Ishikawa (cell line): Measurements from ENCODE around the gene DACT2.

Experiments
- CEBPB ChIP-seq: IDR thresholded peaks from 2 replicates; pipeline ENCODE4 v1.6.1; 2012
- CREB1 ChIP-seq: IDR thresholded peaks from 2 replicates; pipeline ENCODE4 v1.6.1; 2012; ENCODE audit warnings: low read depth
- EP300 ChIP-seq: IDR thresholded peaks from 2 replicates; pipeline ENCODE4 v1.6.1; 2012; ENCODE audit warnings: borderline replicate concordance
- FOXM1 ChIP-seq: IDR thresholded peaks from 2 replicates; pipeline ENCODE4 v1.6.1; 2012; ENCODE audit warnings: low read depth, borderline replicate concordance
- RAD21 ChIP-seq: IDR thresholded peaks from 2 replicates; pipeline ENCODE4 v1.6.1; 2012; ENCODE audit warnings: low read depth
- TAF1 ChIP-seq: IDR thresholded peaks from 2 replicates; pipeline ENCODE4 v1.6.1; 2012; ENCODE audit warnings: low read depth, mild to moderate bottlenecking
- TCF12 ChIP-seq: IDR thresholded peaks from 2 replicates; pipeline ENCODE4 v1.6.1; 2012; ENCODE audit warnings: low read depth
- TF ChIP-seq, protein P1 (sequence below): IDR thresholded peaks from 2 replicates; pipeline ENCODE4 v1.6.1; 2012
- TF ChIP-seq, protein P2 (sequence below): IDR thresholded peaks from 2 replicates; pipeline ENCODE4 v1.6.1; 2012; ENCODE audit warnings: low read depth, mild to moderate bottlenecking

DNA sequence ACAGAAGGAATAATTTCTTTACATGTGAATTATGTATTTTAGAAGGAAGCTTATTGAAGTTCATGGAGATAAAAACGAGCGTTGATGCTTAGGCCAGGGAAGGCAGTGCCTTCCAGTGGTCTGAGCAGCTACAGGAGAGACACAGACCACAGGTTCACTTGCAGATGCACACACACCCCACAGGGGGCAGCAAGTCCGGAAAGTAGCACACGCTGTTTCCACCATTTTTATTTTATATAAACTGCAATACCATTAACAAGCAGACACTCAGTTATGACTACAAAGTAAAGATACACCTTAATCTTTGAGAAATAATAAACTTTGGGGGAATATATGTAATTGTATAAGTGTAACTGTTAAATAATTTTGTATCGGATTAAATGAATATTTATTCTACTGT, 13.5 kb upstream of the DACT2 start:
- TF ChIP-seq, protein P1, sequence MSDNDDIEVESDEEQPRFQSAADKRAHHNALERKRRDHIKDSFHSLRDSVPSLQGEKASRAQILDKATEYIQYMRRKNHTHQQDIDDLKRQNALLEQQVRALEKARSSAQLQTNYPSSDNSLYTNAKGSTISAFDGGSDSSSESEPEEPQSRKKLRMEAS: no peak
- TF ChIP-seq, protein P2, sequence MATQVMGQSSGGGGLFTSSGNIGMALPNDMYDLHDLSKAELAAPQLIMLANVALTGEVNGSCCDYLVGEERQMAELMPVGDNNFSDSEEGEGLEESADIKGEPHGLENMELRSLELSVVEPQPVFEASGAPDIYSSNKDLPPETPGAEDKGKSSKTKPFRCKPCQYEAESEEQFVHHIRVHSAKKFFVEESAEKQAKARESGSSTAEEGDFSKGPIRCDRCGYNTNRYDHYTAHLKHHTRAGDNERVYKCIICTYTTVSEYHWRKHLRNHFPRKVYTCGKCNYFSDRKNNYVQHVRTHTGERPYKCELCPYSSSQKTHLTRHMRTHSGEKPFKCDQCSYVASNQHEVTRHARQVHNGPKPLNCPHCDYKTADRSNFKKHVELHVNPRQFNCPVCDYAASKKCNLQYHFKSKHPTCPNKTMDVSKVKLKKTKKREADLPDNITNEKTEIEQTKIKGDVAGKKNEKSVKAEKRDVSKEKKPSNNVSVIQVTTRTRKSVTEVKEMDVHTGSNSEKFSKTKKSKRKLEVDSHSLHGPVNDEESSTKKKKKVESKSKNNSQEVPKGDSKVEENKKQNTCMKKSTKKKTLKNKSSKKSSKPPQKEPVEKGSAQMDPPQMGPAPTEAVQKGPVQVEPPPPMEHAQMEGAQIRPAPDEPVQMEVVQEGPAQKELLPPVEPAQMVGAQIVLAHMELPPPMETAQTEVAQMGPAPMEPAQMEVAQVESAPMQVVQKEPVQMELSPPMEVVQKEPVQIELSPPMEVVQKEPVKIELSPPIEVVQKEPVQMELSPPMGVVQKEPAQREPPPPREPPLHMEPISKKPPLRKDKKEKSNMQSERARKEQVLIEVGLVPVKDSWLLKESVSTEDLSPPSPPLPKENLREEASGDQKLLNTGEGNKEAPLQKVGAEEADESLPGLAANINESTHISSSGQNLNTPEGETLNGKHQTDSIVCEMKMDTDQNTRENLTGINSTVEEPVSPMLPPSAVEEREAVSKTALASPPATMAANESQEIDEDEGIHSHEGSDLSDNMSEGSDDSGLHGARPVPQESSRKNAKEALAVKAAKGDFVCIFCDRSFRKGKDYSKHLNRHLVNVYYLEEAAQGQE: no peak
- TF ChIP-seq EP300: no peak
- TF ChIP-seq FOXM1: no peak
- no peak for TF ChIP-seq CREB1
- TF ChIP-seq TCF12: no peak
- no peak for TF ChIP-seq CEBPB
- peak; percentile 7; the same call in 1 of the 2 replicates for TF ChIP-seq RAD21
- no peak for TF ChIP-seq TAF1
